HUES64 (cell line): ENCODE results near the gene PDCD2L.

ENCODE experiments used
- H3K27ac ChIP-seq: 2 replicates; pipeline ENCODE4 v1.7.0; 2013; ENCODE audit warnings: low read depth, low read length, inconsistent platforms
- H3K27me3 ChIP-seq: 2 replicates; pipeline ENCODE4 v1.6.1; 2013; ENCODE audit warnings: mild to moderate bottlenecking, low read length; ENCODE audit not compliant: insufficient read depth
- H3K36me3 ChIP-seq: 2 replicates; pipeline ENCODE4 v1.6.1; 2013; ENCODE audit warnings: mild to moderate bottlenecking, low read length; ENCODE audit not compliant: insufficient read depth
- H3K4me1 ChIP-seq: 2 replicates; pipeline ENCODE4 v1.6.1; 2013; ENCODE audit warnings: mild to moderate bottlenecking, low read length, moderate library complexity; ENCODE audit not compliant: insufficient read depth
- H3K4me3 ChIP-seq: 2 replicates; pipeline ENCODE4 v1.5.1; 2013; ENCODE audit warnings: mild to moderate bottlenecking, low read length, moderate library complexity
- H3K9ac ChIP-seq: 2 replicates; pipeline ENCODE4 v1.6.1; 2013; ENCODE audit warnings: mild to moderate bottlenecking, low read depth, low read length
- H3K9me3 ChIP-seq: 2 replicates; pipeline ENCODE4 v1.6.1; 2013; ENCODE audit warnings: low read depth, low read length; ENCODE audit not compliant: insufficient read depth
- whole genome bisulfite sequencing: fragments of 150-250, 120-280 bp; methylation state at CpG from one replicate; pipeline ENCODE4 v1.1.7; 2013; ENCODE audit warnings: missing lambda C conversion rate; 5-methylcytosine and 5-hydroxymethylcytosine counted together

Gene PDCD2L

DNA sequence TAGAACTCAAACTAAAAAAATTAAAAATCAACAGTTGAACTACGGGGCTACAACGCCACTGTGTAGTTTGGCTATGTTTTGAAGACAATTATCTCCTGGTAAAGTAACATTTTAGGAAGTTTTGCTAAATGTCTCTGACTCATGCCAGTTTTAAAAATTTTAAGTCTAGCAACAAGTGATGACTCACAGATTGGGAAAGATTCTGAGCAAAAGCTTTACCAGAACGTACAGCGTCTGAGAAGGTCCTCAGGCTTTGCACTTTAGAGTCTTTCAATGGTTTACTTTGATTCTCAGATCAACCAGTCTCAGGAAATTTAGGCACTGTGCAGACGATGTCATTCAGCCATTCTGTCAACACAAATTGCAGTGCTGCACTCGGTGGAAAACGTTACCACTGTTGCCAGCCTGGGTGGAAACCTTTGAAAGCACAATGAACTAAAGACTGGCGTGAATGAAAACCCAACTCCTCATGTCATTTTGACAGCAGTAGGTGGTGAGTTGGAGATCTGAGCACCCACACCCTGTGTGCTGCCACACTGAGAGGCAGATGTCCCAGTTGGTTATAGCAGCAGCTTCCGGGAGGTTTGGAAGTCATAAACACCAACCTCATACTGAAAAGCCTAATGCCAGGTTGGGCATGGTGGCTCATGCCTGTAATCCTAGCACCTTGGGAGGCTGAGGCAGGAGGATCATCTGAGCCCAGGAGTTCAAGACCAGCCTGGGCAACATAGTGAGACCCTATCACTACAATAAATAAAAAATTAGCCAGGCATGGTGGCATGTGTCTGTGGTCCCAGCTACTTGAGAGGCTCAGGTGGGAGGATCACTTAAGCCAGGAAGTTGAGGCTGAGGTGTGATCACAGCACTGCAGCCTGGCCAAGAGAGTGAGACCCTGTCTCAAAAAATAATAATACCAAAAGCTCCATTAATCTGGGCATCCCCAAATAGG is 71.1 kb downstream of the PDCD2L start:
- H3K27ac ChIP-seq: no peak overlapping the region
- WGBS: 93% methylated on average over 9 of the region's 9 CpGs
- H3K27me3 ChIP-seq: peaks cover 6% of the 10 kb centered on the region
- H3K4me1 ChIP-seq: peaks cover 3% of the 10 kb centered on the region; the same call in 1 of the 2 replicates
- no peak overlapping the region for H3K4me3 ChIP-seq
- H3K9me3 ChIP-seq: no peaks in the 10 kb centered on the region
- peaks cover 38% of the 10 kb centered on the region for H3K36me3 ChIP-seq
- H3K9ac ChIP-seq: no peak overlapping the region
